Measurements from ENCODE around the gene HMX1.

Gene HMX1

DNA sequence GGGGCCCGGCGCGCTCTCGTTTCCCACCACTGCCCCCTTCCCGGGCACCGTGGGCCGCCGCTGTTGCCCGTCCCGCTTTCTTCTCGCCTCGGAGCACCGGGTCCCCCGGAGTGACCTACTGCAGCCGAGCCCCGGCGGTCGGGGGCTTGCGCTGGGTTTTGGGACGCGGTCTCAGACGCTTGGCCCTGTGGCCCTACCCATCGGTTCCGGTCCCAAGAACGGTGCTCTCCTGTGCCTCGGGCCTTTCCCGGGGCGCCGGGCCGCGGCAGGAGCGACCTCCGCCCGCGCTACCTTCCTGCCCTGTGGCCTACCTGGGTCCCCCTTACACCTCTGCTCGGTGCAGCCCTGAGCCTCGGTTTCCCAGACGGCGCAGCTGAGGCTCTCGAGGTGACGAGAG is 21.6 kb upstream of the HMX1 start:
- no peak for DNase-seq (ENCODE audit: extremely low read depth in 1 of 2, low read depth in 1 of 2)

DNA sequence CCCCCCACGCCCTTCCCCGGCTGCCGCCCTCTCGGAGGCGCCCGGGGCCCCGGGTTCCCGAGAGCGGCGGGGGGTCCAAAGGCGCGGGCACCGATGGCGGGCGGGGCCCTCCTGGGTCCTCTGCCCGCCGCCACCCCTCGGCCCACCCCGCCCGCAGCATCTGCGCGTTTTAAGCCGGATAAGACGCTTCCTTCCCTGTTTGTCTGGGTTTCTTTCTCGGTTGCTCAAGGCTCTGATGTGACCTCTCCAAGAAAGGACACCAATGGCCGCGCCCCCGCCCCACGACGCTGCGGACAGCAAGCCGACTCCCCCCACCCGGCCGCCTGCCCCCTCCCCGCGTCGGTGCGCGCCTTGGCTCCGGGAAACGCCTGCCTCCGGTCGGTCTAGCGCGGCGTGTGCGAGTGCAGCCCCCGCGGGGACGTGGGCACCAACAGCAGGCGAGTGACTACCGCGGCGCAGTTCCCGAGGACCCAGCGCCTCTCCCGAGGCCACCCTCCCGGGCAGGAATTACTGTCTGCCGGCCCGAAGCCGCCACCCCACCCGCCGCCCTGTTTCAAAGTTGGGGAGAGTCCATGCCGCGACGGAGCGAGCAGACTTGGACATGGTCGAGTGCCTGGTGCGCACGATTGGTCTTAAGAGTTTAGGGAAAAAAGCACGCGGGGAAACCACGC is 21.1 kb upstream of the HMX1 start:
- DNase-seq (ENCODE audit: extremely low read depth in 1 of 2, low read depth in 1 of 2), result no peak

DNA sequence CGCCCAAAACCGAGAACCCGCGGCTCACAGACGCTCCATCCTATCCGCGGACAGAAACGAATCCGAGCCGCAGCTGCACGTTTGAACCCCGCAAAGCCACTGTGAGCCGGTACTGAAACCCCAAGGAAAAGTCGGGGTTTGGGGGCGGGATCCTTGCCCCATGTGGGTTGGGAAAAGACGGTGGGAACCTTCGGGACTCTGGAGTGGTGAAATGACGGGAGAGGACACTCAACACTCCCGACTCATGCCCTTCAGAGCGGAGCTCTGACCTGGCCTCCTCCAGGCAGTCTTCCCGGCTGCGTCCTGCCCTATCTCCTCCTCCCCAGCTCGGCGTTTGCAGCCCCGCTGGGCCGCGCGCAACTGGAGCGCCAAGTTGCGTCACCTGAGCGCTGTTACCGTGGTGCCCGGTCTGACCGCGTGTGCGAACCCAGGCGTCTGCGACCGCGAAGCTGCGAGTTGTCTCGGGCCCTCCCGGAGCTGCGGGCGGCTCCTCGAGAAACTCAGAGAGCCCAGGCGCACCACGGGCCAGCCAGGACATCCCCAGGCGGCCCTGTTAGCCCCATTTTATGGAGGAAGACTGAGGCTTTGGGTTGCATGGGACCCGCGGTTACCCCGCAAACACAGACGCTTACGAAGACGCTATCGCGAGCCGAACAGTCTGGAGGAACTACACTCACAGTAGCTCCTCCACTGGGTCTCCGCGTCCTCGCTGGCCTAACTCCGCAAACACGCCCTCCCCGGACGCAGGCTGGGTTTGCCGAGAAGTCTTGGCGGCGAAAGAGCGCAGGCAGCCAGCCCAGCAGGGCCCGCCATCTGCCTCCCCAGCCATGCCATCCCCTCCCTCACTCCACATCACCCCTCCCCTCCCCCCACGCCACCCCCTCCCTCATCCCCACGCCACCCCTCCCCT is 20.3 kb upstream of the HMX1 start:
- DNase-seq (ENCODE audit: extremely low read depth in 1 of 2, low read depth in 1 of 2), result no peak

DNA sequence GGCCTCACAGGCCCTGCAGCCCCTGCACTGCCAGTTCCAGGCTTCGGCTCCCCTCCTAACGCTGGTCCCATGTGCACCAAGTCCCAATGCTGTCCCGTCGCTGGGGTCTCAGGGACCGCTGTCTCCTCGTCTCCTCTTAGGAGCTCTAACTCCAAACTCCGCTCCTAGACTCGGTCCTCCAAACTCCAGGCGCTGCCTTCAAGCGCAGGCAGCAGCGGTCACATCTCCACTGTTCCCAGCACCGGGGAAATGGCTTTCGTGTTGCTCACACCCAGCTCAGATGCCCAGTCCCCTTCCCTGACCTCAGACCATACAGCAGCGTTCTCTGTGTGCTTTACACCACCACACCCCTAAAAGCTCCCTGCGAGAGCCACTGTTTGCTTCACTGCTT is 19.6 kb upstream of the HMX1 start:
- no peak for DNase-seq (ENCODE audit: extremely low read depth in 1 of 2, low read depth in 1 of 2)

DNA sequence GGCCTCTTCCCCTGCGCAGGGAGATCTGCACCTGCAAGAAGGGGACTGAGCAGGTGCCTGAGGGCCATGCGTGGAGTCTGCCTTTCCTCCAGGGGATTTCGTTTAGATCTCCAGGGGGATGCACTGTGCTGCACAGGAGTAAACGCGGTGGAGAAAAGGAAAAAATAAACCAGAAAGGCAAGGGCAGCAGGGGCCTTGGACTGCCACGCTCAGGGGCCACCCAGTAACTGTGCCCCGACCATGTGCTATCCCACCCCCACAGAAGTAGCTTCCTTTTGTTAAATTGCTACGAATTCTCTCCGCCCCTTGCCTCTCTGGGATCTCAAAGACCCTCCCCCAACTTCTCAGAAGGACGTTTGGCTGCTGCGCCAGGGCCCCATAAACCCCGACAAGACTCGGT is 17.2 kb upstream of the HMX1 start:
- no peak for DNase-seq (ENCODE audit: extremely low read depth in 1 of 2, low read depth in 1 of 2)

DNA sequence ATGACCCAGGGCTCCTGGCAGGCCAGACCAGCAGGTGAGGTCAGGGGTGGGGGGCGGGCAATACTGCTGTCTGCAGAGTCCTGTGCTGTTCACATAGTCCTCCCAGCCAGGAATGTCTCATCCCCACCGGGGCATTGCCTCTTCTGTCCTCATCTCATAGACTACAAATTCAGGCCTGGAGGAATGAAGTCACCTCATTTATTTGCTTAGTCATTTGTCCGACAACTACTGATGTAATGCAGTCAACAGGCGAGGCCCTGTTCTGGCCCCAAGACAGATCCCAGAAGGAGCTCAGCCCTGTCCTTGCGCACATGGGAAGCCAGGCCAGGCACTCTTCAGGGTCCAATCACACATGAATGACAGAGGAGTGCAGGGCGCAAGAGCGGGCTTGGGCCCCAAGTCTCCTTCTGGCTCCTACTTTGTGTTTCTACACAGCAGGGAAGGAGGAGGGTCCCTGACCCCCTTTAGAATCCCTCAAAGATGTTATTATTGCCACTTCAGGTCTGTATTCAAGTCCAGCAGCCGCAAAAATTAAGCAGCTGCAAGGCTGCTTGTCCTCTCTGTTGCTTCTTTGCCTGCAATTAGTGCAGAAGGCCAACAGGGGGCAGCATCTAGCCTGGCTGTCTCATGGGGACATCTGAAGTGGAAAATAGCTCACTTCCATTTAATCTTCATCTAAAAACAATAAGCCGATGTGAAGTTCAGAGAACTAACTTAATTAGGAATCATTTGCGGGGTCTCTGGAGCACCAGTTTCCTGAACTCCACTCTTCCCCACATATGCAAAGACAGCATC is 15.2 kb upstream of the HMX1 start:
- DNase-seq (ENCODE audit: extremely low read depth in 1 of 2, low read depth in 1 of 2), result no peak

DNA sequence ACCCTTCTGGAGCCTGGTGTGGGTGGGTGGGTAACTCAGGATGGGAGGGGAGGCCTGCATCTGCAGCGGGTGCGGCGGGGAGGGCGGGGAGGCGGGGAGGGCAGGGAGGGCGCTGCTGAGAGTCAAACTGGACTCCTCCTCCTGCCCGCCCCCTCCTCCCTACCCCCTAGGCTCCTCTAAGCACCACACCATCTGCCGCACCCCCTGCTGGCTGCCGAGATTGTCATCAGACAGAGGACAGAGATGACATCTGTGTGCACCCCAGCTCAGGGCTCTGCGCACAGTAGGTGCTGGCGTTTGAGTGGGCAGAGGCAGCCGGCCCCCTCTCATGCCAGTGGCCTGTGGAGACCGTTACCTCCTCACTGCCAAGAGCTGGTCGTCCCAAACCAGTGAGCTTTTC is 10.6 kb upstream of the HMX1 start:
- DNase-seq (ENCODE audit: extremely low read depth in 1 of 2, low read depth in 1 of 2), result no peak

DNA sequence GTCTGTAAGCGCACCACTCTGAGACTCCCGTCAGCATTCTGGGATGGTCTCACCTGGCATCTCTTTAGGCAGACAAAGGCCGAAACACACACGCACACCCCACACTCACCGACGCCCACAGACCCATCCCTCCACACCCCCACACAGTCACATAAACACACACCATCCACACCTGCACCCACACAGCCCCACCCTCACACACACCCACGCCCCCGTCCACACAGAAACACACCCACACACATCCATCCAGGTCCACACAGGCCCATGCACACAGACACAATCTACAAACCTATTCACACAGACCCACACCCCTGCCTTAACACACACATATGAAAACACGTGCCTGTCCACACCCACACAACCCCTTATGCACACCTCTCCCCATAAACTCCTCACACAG is 9.2 kb upstream of the HMX1 start:
- DNase-seq (ENCODE audit: extremely low read depth in 1 of 2, low read depth in 1 of 2), result no peak

DNA sequence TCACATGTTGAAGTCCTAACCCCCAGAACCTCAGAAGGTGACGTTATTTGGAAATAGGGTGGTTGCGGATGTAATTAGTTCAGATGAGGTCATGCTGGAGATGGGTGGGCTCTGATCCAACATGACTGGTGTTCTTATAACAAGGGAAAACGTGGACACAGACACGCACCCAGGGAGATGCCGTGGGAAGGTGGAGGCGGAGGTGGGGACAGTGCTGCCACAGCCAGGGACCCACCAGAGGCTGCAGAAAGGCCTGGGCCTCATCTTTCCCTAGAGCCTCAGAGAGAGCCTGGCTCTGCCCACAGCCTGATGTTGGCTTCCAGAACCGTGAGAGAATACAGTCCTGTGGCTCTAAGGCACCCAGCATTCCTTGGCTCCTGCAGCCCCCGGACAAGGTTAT is 7.9 kb upstream of the HMX1 start:
- DNase-seq (ENCODE audit: extremely low read depth in 1 of 2, low read depth in 1 of 2), result no peak

DNA sequence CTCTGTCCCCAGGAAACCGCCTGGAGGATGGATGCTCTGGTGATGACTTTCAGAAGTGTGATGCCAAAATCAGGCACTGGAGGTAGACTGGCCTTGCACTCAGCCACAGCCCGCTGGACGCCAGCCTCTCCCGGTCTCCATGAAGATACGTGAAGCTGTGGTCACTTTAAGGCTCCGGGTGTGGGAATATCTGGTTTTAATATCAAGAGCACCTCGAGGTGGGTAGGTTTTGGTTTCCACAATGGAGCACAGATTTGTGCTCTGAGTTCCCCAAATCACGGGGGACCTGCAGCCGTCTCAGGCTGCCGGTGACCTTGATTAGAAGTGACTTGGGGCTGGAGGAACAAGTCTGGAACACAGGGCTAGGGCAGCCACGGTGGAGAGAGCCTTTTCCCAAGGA is 6.8 kb upstream of the HMX1 start:
- no peak for DNase-seq (ENCODE audit: extremely low read depth in 1 of 2, low read depth in 1 of 2)

DNA sequence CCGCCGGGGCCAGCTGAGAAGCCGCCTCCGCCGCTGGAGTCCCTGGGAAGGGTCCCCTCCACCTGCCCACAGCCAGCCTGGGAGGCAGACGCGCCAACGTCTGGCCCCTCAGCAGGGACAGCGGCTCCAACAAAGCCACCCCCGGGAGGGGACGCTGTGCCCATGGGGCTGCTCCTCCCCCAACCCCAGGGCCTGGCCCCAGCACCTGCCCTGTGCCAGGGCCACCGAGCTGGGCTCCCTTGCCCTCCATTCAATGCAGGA is 6.1 kb upstream of the HMX1 start:
- DNase-seq (ENCODE audit: extremely low read depth in 1 of 2, low read depth in 1 of 2), result no peak

DNA sequence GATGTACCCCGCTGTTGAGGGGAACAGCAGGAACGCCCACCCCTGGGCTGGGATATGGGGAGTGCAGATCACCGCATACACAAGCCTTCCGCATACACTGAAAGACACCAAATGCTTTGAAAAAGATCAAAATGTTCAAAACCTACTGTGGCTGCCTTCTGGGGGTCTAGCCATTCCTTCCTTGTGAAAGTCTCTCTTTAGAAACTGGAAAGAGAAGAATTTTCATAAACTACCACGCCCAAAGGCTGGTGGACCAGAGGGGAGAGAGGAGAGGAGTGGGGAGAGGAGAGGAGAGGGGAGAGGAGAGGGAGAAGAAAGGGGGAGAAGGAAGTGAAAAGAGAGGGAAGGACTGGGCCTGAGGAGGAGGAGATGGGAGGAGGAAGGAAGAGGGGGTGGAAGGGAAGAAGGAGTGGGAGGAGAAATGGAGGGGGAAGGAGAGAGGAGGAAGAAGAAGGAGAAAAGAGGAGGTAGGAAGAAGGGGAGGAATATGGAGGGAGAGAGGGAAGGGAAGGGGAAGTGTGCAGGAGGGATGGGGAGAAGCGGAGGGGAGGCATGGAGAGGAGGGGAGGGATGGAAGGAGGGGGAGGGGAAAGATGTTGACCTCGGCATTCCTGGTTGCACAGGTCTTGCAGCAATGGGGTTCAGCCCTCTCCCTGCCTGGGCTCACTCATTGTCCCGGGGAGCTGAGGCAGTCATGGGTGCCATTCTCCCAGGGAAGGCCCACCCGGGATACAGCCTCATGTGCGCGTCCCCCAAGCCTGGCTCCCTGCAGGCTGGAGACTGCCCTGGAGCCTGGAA is 5.5 kb upstream of the HMX1 start:
- DNase-seq (ENCODE audit: extremely low read depth in 1 of 2, low read depth in 1 of 2), result no peak

DNA sequence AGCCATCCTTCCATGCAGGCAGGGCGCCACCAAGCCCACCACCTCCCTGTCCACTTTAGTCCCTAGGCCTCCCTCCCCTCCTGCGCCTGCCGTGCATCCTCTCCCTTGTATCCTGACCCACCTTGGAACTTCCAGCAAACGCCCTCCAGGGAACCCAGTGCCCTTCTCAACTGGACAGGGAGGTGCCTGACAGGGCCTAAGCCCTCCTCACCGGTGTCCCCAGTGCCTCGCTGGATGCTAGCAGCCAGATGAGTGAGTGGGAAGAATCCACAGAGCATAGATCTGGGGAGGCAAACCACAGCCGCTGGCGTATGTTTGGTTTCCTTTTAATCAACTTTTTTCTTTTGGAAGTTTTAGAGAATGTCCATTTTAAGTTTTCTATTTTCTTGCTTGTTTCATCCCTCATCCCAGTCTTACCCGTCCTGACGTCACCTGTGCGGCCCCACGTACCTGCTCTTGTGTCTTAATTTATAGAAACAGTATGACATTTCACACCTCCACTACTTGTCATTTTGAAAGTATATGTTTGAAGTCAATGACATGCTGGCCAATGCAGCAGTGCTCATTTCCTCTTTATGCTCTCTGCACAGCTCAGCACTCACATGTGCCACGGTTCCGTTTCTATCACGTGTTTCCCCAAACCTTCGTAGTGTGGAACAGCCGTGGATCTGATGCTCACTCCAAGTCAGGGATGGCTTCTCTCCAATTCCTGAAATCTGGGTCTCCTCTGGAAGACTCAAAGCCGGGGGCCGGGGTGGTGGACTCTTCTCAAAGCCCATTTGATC is 3.4 kb upstream of the HMX1 start:
- DNase-seq (ENCODE audit: extremely low read depth in 1 of 2, low read depth in 1 of 2), result no peak

DNA sequence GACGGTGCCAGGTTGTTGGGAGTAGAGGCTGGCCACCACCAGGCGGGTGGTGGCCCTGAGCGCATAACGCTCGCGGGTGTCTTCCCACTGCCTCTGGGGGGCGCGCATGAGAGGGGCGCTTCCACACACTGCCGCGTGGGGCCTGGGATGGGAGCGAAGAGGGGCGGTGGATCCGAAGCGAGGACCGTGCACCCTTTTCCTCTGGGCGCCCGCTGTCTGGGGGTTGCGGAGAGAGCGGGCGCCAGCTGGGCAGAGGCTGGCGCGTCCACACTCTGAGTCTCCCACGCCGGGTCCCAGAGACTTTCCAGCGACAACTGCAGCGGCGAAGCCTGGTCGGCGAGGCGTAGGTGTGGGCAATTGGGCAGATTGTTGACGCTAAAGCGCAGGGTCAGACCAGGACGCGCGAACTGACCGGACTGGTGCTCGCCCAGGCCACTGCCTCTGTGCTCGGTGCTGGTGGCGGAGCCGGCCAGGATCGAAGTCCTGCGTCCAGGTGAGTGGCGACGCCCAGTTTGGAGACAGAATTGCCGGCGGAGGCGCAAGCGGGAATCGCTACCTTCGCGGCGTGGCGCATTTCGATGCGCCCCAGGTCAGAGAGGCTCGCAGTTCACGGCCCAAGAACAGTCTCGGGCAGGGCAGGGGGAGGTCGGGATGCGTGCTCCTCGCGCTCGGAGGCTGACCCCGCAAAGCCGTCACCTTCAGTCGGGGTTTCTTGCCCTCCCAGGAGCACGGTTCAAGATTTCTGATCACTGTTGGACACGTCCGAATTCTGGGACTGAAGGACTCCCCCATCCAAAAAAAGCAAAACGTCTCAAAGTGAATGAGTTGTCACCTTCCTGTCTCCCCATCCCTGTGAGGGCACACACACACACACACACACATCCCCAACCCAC is 2.6 kb upstream of the HMX1 start:
- no peak for DNase-seq (ENCODE audit: extremely low read depth in 1 of 2, low read depth in 1 of 2)

DNA sequence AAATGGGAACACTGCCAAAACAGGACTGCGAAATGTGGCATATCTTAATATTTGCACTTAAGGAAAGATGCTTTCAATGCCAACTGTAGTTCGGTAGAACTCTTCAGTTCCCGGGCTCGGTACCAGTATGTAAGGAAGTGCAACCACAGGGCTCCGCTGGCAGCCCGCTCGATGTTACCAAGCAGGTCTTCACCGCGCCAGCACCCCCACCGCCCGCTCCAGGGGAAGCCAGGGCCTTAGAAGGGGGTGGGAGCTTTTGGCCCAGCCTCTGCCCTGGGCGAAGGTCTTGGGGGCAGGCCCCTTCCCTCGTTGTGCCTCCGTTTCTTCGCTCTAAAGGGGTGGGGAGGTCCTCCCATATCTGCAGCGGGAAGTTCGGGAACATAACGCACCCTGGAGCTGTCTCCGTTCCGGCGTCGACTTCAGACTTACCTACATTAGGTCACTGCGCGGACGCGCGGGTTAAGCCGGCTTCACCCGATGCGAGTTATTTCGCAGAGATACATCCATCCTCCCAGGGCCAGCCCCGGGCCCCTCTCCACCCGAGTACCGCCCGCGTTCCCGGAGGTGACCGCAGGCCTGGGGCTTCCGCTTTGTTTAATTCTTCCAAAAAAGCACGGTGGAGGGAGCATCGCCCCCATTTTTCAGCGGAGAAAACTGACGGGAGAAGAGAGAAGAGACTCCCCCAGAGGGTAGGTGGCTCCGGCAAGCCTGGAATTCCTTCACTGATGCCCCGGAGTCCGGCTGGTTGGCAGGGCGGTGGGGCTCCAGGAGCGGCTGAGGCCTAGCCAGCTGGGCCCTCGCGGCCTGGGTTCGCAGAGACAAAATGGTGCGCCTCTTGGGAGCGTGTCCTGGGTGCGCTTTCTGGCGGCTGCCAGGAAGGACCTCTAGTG is 1.0 kb upstream of the HMX1 start:
- DNase-seq (ENCODE audit: extremely low read depth in 1 of 2, low read depth in 1 of 2), result no peak

DNA sequence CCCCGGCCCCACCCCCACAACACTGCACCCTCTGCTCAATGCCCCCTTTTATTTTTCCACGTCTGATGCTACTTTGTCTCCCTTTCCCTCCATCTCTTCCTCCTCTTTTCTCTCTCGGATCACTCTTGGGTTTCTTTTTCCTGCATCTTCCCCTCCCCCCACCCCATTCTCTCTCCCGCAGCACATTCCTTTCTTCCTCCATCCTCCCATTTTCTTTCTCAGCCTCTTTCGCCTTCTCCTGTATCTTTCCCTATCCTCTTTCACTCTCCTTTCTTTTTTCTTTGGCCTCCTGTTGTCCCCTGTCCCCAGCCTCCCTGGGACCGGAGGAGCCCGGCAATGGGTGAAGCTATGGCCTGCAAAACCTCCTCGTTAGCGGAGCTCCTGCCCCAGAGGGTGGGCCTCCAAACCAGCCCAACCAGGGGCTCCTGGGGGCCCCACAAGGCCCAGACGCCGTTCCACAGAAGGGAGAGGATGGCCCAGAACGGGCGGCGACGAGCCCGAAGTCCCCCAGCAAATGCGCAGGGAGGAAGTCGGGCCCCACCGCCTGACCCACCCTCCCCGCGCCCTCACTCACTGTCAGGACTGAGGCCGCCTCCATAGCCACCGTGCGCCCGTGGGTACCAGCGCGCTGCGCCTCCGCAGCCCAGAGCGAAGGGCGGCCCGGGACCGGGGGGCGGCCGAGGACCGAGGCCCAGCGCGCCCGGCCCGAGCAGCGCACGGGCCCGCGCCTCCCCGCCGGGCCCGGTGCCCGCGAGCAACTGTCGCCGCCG is 807 bp downstream of the HMX1 start:
- no peak for DNase-seq (ENCODE audit: extremely low read depth in 1 of 2, low read depth in 1 of 2)

DNA sequence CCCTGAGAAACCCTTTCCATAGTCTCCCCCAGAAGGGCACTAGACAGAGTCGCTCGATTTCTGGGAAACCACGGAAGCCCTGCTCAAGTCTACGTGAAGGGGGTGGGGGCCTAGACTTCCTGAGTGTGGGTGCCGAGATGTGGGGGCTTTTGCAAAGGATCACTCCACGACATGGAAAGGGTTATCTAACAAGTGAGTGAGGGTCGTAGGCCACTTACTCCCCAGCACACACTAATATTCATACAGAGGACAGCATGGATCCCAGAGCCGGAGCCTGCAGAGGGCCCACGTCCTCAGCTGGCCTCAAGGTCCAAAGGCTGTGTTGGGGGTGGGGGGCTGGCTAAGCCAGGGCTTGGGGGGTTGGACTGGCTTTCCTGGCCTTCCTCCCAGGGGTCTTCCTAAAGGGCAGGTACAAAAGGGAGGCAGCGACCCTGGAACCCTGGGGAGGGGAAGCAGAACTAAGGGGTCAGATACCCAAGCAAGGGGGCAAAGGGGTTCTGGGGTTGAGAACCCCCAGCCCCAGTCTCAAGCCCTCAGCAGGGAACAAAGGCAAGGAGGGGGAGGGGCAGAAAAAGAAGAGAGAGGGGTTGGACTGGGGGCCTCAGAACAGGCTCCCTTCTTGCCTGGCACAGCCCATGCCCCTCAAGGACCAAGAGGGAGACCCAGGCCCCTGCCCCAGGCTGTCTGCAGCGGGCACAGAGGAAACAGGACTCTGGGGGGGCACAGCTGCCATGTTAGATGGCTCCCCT is 1.6 kb downstream of the HMX1 start:
- DNase-seq (ENCODE audit: extremely low read depth in 1 of 2, low read depth in 1 of 2), result no peak

All from stimulated activated CD8-positive, alpha-beta memory T cell treated with anti-CD3 and anti-CD28 coated beads, Interleukin-7, amount 100 ng/mL, for 48 hours (primary cell).